Bronchial epithelial cell (primary cell): Measurements from ENCODE around the gene DNASE1L2. TPM values are rescaled to one million over a fixed set of nuclear protein-coding genes. Genes with fewer than 3 reads are reported as not detected.

ENCODE experiments used
- DNase-seq: peaks from one replicate; pipeline ENCODE4 v3.0.0-alpha.2; 2010; ENCODE audit warnings: low read depth
- FAIRE-seq: peaks from 2 replicates; lab custom pipeline; 2011; peaks lifted over from hg19 to GRCh38; lab: Jason Lieb, UNC
- H3K27me3 ChIP-seq: 2 replicates; pipeline ENCODE4 v1.5.1; 2011; ENCODE audit warnings: low read length; ENCODE audit not compliant: control insufficient read depth, insufficient read depth
- H3K36me3 ChIP-seq: 2 replicates; pipeline ENCODE4 v1.5.1; 2011; ENCODE audit warnings: low read length; ENCODE audit not compliant: control insufficient read depth, insufficient read depth
- H3K4me3 ChIP-seq: 2 replicates; pipeline ENCODE4 v1.5.1; 2011; ENCODE audit warnings: mild to moderate bottlenecking, low read depth, low read length, control low read depth
- total RNA-seq: library from RNA; depleted of rRNA; stranded (reverse); fragments of >200 nt; gene quantifications from 2 replicates; pipeline ENCODE4 v1.2.1, GENCODE V29; 2014
- TF ChIP-seq, protein P1 (sequence below): IDR thresholded peaks from 2 replicates; pipeline ENCODE4 v1.5.1; 2011; ENCODE audit warnings: mild to moderate bottlenecking, moderate library complexity, low read length, control low read depth, inconsistent platforms; ENCODE audit not compliant: insufficient read depth, severe bottlenecking

DNASE1L2 gene
- total RNA-seq, 1 donor from 2014 or later = under 0.01 TPM

DNA sequence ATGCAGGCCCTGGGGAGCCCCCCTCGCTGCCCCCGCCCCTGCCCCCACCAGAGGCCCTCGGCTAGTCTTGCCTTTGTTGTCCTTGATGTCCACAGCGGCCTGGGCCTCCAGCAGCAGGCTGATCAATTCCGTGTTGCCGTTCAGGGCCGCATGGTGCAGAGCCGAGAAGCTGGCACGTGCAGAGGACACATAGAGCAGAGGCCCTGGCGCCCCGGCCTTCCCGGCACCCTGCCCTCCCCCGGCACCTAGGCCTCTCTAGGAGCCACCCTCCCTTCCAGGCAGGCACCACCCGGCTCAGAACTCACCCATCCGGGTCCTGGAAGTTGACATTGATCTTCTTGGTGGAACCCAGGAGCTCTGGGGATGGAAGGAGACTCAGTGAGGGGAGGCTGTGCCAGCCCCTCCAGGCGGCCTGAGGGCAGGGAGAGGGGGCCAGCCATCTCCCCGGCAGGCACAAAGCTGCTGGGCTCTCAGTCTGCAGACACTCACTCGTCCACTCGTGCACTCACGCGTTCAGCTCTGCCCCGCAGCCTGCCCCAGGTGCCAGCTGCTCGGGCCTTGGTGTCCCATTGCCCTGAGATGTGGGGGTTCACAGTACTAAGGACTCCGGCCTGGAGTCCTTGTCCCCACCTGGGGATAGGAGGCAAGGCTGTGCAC lies 46.1 kb upstream of the DNASE1L2 start:
- no peak overlapping the region for H3K4me3 ChIP-seq
- no peaks in the 10 kb centered on the region for H3K27me3 ChIP-seq
- TF ChIP-seq, protein P1, sequence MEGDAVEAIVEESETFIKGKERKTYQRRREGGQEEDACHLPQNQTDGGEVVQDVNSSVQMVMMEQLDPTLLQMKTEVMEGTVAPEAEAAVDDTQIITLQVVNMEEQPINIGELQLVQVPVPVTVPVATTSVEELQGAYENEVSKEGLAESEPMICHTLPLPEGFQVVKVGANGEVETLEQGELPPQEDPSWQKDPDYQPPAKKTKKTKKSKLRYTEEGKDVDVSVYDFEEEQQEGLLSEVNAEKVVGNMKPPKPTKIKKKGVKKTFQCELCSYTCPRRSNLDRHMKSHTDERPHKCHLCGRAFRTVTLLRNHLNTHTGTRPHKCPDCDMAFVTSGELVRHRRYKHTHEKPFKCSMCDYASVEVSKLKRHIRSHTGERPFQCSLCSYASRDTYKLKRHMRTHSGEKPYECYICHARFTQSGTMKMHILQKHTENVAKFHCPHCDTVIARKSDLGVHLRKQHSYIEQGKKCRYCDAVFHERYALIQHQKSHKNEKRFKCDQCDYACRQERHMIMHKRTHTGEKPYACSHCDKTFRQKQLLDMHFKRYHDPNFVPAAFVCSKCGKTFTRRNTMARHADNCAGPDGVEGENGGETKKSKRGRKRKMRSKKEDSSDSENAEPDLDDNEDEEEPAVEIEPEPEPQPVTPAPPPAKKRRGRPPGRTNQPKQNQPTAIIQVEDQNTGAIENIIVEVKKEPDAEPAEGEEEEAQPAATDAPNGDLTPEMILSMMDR = no peak
- no peaks in the 10 kb centered on the region for H3K36me3 ChIP-seq
- DNase-seq (no peak), FAIRE-seq (no peak)

DNA sequence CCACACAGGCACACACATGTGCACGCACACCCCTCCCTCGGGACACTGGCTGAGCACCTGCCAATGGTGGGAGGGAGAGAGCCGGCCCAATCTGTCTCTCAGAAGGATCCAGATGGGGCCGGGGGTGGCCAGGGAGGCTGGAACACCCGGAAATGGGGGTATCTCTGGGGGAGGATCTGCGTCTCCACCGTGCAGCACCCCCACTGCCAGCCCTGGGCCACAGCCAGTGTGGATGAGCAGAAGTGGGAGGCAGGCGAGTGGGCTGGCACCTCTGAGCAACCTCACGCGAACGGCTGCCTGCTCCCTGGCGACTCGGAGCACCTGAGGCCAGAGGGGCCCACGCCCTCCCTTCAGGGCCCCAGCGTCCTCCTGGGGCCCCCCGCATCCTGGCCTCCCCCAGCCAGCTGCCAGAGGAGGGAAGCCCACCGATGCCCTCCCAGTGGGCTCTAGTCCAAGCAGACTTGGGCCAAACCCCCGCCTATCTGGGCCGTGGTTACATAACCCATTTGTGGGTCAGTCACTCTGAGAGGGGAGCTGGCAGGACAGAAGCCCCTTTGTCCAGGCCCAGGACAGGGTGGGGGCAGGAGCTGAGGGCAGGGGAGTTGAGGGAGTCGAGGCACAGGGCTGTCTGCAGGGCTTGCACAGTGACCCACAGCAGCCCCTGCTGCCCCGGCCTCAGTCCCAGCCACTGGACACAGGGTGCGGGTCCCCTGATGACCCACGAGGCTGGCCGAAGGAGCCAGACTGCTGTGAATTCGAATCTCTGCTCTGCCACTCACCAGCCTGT lies 45.4 kb upstream of the DNASE1L2 start:
- no peak for DNase-seq

DNA sequence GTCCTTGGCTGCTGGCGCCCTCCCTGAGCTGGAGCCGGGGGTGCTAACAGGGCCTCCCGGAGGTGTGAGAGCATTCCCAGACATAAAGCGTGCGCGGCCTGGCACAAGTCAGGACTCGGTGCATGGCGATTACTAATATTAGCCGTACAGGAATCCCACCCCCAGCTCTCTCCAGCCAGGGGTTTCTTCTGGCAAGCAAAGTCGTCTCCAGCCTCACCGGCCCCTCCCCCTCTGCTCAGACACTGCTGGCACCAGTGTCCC lies 44.9 kb upstream of the DNASE1L2 start:
- no peak for DNase-seq
- Histone ChIP-seq H3K27me3 (peaks cover 4% of the 10 kb centered on the region), H3K4me3 (no peak overlapping the region), H3K36me3 (no peaks in the 10 kb centered on the region)
- no peak for FAIRE-seq
- TF ChIP-seq, protein P1 = no peak

More for the DNA sequence above, 45.4 kb upstream of the DNASE1L2 start:
- Histone ChIP-seq H3K4me3 (no peak overlapping the region), H3K27me3 (peaks cover 4% of the 10 kb centered on the region), H3K36me3 (no peaks in the 10 kb centered on the region)
- TF ChIP-seq, protein P1 = no peak
- FAIRE-seq = no peak

DNA sequence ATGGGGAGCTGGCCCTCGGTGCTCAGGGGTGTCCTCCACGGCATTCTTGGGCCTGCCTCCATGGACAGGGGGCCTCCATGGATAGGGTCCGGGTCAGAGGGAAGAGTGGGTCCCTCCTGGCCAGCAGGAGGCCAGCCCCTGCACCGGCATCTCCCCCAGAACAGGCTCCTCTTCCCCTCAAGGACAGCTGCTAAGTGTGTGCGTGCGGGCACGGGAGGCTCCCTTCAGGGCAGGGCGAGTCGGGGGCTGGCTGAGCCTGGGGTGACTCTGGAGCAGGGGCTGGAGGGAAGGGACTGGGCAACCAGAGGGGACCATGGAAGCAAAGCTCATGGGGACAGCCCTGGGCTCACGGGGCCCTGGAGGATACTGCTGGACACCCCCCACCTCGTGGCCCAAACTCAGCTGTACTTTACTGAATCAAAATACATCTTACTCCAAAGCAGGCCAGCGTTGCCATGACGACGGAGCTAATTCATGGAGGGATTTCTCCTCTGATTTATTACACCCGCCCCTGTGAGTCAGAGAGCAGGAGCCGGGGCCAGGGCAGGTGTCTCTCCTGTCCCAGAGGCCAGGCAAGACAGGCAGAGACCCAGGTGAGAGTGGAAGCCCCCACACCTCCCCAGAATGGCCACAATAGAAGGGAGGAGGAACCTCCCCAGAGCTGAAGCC lies 41.9 kb upstream of the DNASE1L2 start:
- TF ChIP-seq, protein P1 = no peak
- no peaks in the 10 kb centered on the region for H3K36me3 ChIP-seq
- FAIRE-seq (no peak), DNase-seq (no peak)
- no peak overlapping the region for H3K4me3 ChIP-seq
- peaks cover 4% of the 10 kb centered on the region for H3K27me3 ChIP-seq

DNA sequence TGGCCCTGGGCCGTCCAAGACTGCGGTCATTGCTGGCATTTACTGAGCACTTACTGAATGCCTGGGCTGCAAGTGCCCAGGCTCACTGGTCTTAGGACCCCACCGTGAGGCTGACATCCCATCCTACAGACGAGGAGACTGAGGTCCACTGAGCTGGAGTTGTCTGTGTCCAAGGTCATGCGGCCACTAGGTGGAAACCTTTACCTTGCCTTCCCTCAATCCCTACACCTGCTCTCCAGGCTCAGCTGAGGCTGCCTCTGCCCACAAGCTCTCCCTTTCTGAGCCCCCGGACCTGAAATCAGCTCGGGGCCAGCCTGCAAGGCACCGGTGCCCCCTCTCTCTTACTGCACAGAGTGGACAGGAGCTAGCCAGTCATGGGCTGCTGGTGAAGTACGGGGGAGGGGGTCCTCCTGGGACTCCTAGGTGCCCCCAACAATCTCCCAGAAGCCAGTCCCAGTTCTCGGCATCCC lies 41.4 kb upstream of the DNASE1L2 start:
- FAIRE-seq (no peak), DNase-seq (peak; percentile 61)
- H3K36me3 ChIP-seq = no peaks in the 10 kb centered on the region
- peaks cover 4% of the 10 kb centered on the region for H3K27me3 ChIP-seq
- TF ChIP-seq, protein P1 = peak; percentile 85
- H3K4me3 ChIP-seq = no peak overlapping the region
